Brain microvascular endothelial cell (primary cell): ENCODE results near the gene CTNNA3.

ENCODE experiments used
- DNase-seq: peaks from one replicate; pipeline ENCODE4 v3.0.0-alpha.2; 2020
- H3K27ac ChIP-seq: fragments of 250-450 bp; sonication (Bioruptor Pico); 2 replicates; pipeline ENCODE4 v1.5.1; 2020; ENCODE audit warnings: mild to moderate bottlenecking, moderate library complexity
- H3K27me3 ChIP-seq: fragments of 250-450 bp; sonication (Bioruptor Pico); replicated peaks from 2 replicates; pipeline ENCODE4 v1.5.1; 2020; ENCODE audit warnings: mild to moderate bottlenecking
- H3K36me3 ChIP-seq: fragments of 250-450 bp; sonication (Bioruptor Pico); replicated peaks from 2 replicates; pipeline ENCODE4 v1.5.1; 2020; ENCODE audit warnings: mild to moderate bottlenecking
- H3K4me3 ChIP-seq: 2 replicates; pipeline ENCODE4 v1.5.1; 2011; ENCODE audit warnings: low read depth, mild to moderate bottlenecking, control low read depth, low read length, moderate library complexity
- in situ Hi-C: cut with HindIII; loops from 2 replicates; pipeline ENCODE4 v1.10.0; 2017; ENCODE audit warnings: low sequenced_read_pairs, low pct_ligation_motif_present
- TF ChIP-seq, protein P1 (sequence below): IDR thresholded peaks from 2 replicates; pipeline ENCODE4 v1.5.1; 2011; ENCODE audit warnings: low read depth, mild to moderate bottlenecking, moderate library complexity, low read length, control low read depth, inconsistent platforms; ENCODE audit errors: missing control alignments

CTNNA3 gene

GRCh38 chr10:67476201-67476600, 219.8 kb downstream of the CTNNA3 start:
- H3K27me3 ChIP-seq, result no peaks in the 10 kb centered on the region
- H3K27ac ChIP-seq, result no peak overlapping the region
- no peak overlapping the region for H3K4me3 ChIP-seq
- no peaks in the 10 kb centered on the region for H3K36me3 ChIP-seq
- no peak for DNase-seq
- TF ChIP-seq, protein P1, sequence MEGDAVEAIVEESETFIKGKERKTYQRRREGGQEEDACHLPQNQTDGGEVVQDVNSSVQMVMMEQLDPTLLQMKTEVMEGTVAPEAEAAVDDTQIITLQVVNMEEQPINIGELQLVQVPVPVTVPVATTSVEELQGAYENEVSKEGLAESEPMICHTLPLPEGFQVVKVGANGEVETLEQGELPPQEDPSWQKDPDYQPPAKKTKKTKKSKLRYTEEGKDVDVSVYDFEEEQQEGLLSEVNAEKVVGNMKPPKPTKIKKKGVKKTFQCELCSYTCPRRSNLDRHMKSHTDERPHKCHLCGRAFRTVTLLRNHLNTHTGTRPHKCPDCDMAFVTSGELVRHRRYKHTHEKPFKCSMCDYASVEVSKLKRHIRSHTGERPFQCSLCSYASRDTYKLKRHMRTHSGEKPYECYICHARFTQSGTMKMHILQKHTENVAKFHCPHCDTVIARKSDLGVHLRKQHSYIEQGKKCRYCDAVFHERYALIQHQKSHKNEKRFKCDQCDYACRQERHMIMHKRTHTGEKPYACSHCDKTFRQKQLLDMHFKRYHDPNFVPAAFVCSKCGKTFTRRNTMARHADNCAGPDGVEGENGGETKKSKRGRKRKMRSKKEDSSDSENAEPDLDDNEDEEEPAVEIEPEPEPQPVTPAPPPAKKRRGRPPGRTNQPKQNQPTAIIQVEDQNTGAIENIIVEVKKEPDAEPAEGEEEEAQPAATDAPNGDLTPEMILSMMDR, result no peak
- in situ Hi-C loops, result no loop called here

- TF ChIP-seq, protein P1, result no peak
- no peak overlapping the region for H3K27ac ChIP-seq
These were observed 222.0 kb downstream of the CTNNA3 start for GRCh38 chr10:67473850-67474633.

DNA sequence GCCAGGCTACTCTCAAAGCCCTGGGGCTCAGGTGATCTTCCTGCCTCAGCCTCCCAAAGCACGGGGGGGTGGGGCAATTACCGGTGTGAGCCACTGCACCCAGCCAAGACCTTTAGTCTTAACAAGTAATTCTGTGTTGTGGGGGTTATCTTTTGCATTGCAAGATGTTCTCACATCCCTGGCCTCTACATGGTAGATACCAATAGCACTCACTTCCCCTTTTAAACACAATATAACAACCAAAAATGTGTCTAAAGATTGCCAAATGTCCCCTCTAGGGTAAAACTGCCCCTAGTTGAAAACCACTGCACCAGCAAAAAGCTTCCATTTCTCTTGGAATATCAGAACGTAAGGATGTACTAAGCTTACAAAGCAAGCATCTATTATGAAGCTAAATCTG, 225.0 kb downstream of the CTNNA3 start:
- Histone ChIP-seq H3K4me3 (no peak overlapping the region), H3K27me3 (no peaks in the 10 kb centered on the region), H3K36me3 (no peaks in the 10 kb centered on the region), H3K27ac (no peak overlapping the region)
- in situ Hi-C loops, result no loop called here
- DNase-seq, result no peak
- TF ChIP-seq, protein P1, result no peak

More at GRCh38 chr10:67473850-67474633, 222.0 kb downstream of the CTNNA3 start:
- H3K4me3 ChIP-seq, result no peak overlapping the region
- H3K27me3 ChIP-seq, result no peaks in the 10 kb centered on the region
- H3K36me3 ChIP-seq, result no peaks in the 10 kb centered on the region
- no peak for DNase-seq
- in situ Hi-C loops, result no loop called here

GRCh38 chr10:67464278-67464677, 231.7 kb downstream of the CTNNA3 start:
- TF ChIP-seq, protein P1, result no peak
- DNase-seq, result no peak
- no peak overlapping the region for H3K27ac ChIP-seq
- H3K4me3 ChIP-seq, result no peak overlapping the region
- H3K36me3 ChIP-seq, result no peaks in the 10 kb centered on the region
- no peaks in the 10 kb centered on the region for H3K27me3 ChIP-seq
- in situ Hi-C loops, result no loop called here

- in situ Hi-C loops, result no loop called here
- no peaks in the 10 kb centered on the region for H3K36me3 ChIP-seq
- DNase-seq, result no peak
- no peaks in the 10 kb centered on the region for H3K27me3 ChIP-seq
- TF ChIP-seq, protein P1, result no peak
- H3K4me3 ChIP-seq, result no peak overlapping the region
- H3K27ac ChIP-seq, result no peak overlapping the region
These were observed 243.1 kb downstream of the CTNNA3 start for GRCh38 chr10:67452892-67453291.
